Muscle of leg (tissue), 11 donors: Measurements from ENCODE around the gene FOXD4L6. TPM values are rescaled to one million over a fixed set of nuclear protein-coding genes. Genes with fewer than 3 reads are reported as not detected.
"Not testable (repeated sequence)": the region's sequence is repeated elsewhere in the genome, so short reads cannot be mapped to it uniquely, and the experiment has no call there.

ENCODE experiments used
- DNase-seq: peaks from one replicate; pipeline ENCODE4 v3.0.0; 2013
- H3K27ac ChIP-seq: one replicate; pipeline ENCODE4 v1.5.1; 2013; ENCODE audit warnings: mild to moderate bottlenecking, low read length, control low read depth
- H3K27me3 ChIP-seq: one replicate; pipeline ENCODE4 v1.6.1; 2013; ENCODE audit warnings: low read length; ENCODE audit not compliant: control insufficient read depth, insufficient read depth
- H3K36me3 ChIP-seq: one replicate; pipeline ENCODE4 v1.6.1; 2013; ENCODE audit warnings: low read length; ENCODE audit not compliant: control insufficient read depth, insufficient read depth
- H3K4me1 ChIP-seq: one replicate; pipeline ENCODE4 v1.6.1; 2013; ENCODE audit warnings: low read length; ENCODE audit not compliant: control insufficient read depth, insufficient read depth
- H3K4me3 ChIP-seq: one replicate; pipeline ENCODE4 v1.5.1; 2013; ENCODE audit warnings: low read length, control low read depth
- H3K9me3 ChIP-seq: replicated peaks from 2 replicates; pipeline ENCODE4 v1.6.1; 2013; ENCODE audit warnings: low read depth, low read length; ENCODE audit not compliant: control insufficient read depth
- WGBS: methylation state at CpG from one replicate; pipeline ENCODE4 v1.1.5; 2013; ENCODE audit warnings: missing lambda C conversion rate; ENCODE audit not compliant: insufficient coverage; 5-methylcytosine and 5-hydroxymethylcytosine counted together
- polyA plus RNA-seq, 8 donors: library from polyadenylated mRNA; unstranded; fragments of 120-200 nt; gene quantifications; one replicate each; pipeline versions ENCODE4 v1.2.1 to v1.2.3, GENCODE V29; 2013; ENCODE audit warnings: inconsistent platforms in 1 of 8, low replicate concordance in 1 of 8; ENCODE audit not compliant: insufficient read length in 8 of 8, insufficient read depth in 1 of 8
- total RNA-seq: library from RNA; stranded (reverse); fragments of 120-200 nt; gene quantifications from one replicate; pipeline ENCODE4 v1.2.4, GENCODE V29; 2013

The FOXD4L6 gene
- total and polyA plus RNA-seq, 9 donors, result 0.13 to 0.54 TPM; not detected in 7

GRCh38 chr9:41087157-41087780 lies 41.2 kb downstream of the FOXD4L6 start:
- H3K36me3 ChIP-seq, H3K4me3 ChIP-seq, H3K9me3 ChIP-seq, H3K27me3 ChIP-seq, H3K4me1 ChIP-seq, H3K27ac ChIP-seq: not testable (repeated sequence)
- peak; percentile 25 for DNase-seq
- WGBS, result 50% methylated on average over 2 of the region's 5 CpGs

- H3K9me3 ChIP-seq, H3K4me3 ChIP-seq, DNase-seq, H3K36me3 ChIP-seq, H3K27me3 ChIP-seq, H3K27ac ChIP-seq, H3K4me1 ChIP-seq: not testable (repeated sequence)
- WGBS, result no CpG with 5 or more reads among the region's 1 CpG
Measured at GRCh38 chr9:41086685-41087084, 41.8 kb downstream of the FOXD4L6 start.

- not testable (repeated sequence) for DNase-seq, H3K9me3 ChIP-seq, H3K4me3 ChIP-seq, H3K27me3 ChIP-seq, H3K4me1 ChIP-seq, H3K27ac ChIP-seq, H3K36me3 ChIP-seq
- no CpG with 5 or more reads among the region's 3 CpGs for WGBS
Measured at GRCh38 chr9:41086215-41086614, 42.3 kb downstream of the FOXD4L6 start.

- not testable (repeated sequence) for H3K27me3 ChIP-seq, DNase-seq, H3K9me3 ChIP-seq, H3K4me3 ChIP-seq, H3K27ac ChIP-seq, H3K4me1 ChIP-seq, H3K36me3 ChIP-seq
- WGBS, result 40% methylated on average over 1 of the region's 4 CpGs
Measured at GRCh38 chr9:41082358-41082757, 46.1 kb downstream of the FOXD4L6 start.

GRCh38 chr9:41079464-41079863 lies 49.0 kb downstream of the FOXD4L6 start:
- H3K27me3 ChIP-seq, H3K9me3 ChIP-seq, H3K4me3 ChIP-seq, H3K36me3 ChIP-seq, H3K4me1 ChIP-seq, H3K27ac ChIP-seq, DNase-seq: not testable (repeated sequence)
- 55% methylated on average over 1 of the region's 4 CpGs for WGBS

- H3K27me3 ChIP-seq, H3K36me3 ChIP-seq, H3K27ac ChIP-seq, H3K4me1 ChIP-seq, DNase-seq, H3K4me3 ChIP-seq, H3K9me3 ChIP-seq: not testable (repeated sequence)
- no CpG with 5 or more reads among the region's 1 CpG for WGBS
Measured at GRCh38 chr9:41077586-41077985, 50.9 kb downstream of the FOXD4L6 start.

Other genes starting within 250 kb of the FOXD4L6 start
- gene ZNG1F, start 60.6 kb upstream of the FOXD4L6 start, total RNA-seq, result 5.6 TPM
- 10 to 100 TPM in 1 of 8 donors, 1 to 10 TPM in 7; 4.1 to 12.4 (median 5.5) TPM for gene ZNG1F, start 60.6 kb upstream of the FOXD4L6 start, polyA plus RNA-seq